B cell (primary cell): ENCODE data around the gene TRIOBP.

Experiments used
- EZH2 ChIP-seq: IDR thresholded peaks from 2 replicates; pipeline ENCODE4 v1.6.1; 2012; ENCODE audit warnings: borderline replicate concordance, low read depth, mild to moderate bottlenecking, moderate library complexity, low read length; ENCODE audit not compliant: insufficient read depth, poor library complexity, severe bottlenecking
- TF ChIP-seq, protein P1 (sequence below): fragments of 200-600 bp; IDR thresholded peaks from one replicate; pipeline ENCODE4 v1.8.0; 2022; ENCODE audit warnings: antibody characterized with exemption, mild to moderate bottlenecking

DNA sequence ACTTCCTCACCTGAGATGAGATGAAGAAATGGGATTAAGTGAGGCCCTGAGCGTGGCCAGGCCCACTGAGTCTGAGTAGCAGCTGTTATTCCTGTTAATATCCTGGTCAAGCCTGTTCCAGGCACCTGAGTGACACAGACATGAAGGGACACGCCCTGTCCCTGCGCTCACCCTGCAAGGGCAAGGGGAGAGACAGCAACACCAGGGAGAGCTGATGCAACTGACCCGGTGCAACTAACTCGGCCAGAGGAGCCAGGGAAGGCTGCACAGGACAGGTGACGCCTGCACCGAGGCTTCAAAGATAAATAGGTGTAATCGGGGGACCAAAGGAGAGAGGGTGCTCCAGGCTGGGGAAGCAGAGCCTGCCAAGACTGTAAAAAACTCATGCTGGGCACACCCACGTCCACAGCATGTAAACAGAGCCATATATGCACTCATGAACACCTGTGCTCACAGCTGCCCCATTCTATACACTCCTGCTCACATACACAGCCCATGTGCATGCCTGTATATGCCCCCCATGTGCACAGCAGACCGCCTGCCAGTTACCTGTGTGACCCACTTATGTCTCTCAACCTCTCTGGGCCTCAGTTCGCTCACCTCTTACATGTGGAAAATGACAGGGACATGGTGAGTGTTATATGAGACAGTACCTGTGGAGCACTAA is 88.1 kb downstream of the TRIOBP start:
- TF ChIP-seq, protein P1, sequence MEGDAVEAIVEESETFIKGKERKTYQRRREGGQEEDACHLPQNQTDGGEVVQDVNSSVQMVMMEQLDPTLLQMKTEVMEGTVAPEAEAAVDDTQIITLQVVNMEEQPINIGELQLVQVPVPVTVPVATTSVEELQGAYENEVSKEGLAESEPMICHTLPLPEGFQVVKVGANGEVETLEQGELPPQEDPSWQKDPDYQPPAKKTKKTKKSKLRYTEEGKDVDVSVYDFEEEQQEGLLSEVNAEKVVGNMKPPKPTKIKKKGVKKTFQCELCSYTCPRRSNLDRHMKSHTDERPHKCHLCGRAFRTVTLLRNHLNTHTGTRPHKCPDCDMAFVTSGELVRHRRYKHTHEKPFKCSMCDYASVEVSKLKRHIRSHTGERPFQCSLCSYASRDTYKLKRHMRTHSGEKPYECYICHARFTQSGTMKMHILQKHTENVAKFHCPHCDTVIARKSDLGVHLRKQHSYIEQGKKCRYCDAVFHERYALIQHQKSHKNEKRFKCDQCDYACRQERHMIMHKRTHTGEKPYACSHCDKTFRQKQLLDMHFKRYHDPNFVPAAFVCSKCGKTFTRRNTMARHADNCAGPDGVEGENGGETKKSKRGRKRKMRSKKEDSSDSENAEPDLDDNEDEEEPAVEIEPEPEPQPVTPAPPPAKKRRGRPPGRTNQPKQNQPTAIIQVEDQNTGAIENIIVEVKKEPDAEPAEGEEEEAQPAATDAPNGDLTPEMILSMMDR, result no peak
- TF ChIP-seq EZH2, result no peak
